ENCODE results near the gene GRIP2.

DNA sequence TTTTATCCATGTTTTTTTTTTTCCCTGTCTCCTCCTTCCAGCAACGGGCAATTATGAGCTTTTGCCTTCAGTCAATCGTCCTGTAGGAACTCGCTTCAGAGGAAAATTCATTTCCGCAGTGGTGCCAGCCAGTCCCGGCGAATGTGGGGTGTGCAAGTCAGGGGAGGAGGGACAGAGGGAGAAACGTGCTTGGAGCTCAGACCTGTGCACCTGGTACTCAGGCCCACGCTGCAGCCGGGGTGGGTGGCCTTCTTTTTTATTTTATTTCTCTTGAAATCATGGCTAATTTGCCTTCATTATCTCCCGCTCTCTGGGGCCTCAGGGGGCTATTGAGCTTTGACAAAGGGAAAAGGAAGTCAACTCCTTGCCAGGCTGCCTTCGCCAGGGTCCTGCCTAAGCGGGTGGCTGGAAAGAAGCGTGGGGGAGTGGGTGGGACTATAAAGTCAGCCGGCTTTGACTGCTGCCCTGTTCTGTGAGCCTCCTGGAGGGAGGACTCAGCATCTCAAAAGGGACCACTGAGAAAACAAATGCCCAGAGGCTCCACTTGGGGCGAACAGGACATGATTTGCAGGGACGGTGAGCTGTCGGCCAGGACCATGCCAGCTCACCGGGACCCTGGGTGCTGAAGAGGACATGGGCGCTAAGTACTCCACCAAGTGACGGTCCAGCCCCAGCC is 5.5 kb downstream of the GRIP2 start:
- TF ChIP-seq, protein P1, sequence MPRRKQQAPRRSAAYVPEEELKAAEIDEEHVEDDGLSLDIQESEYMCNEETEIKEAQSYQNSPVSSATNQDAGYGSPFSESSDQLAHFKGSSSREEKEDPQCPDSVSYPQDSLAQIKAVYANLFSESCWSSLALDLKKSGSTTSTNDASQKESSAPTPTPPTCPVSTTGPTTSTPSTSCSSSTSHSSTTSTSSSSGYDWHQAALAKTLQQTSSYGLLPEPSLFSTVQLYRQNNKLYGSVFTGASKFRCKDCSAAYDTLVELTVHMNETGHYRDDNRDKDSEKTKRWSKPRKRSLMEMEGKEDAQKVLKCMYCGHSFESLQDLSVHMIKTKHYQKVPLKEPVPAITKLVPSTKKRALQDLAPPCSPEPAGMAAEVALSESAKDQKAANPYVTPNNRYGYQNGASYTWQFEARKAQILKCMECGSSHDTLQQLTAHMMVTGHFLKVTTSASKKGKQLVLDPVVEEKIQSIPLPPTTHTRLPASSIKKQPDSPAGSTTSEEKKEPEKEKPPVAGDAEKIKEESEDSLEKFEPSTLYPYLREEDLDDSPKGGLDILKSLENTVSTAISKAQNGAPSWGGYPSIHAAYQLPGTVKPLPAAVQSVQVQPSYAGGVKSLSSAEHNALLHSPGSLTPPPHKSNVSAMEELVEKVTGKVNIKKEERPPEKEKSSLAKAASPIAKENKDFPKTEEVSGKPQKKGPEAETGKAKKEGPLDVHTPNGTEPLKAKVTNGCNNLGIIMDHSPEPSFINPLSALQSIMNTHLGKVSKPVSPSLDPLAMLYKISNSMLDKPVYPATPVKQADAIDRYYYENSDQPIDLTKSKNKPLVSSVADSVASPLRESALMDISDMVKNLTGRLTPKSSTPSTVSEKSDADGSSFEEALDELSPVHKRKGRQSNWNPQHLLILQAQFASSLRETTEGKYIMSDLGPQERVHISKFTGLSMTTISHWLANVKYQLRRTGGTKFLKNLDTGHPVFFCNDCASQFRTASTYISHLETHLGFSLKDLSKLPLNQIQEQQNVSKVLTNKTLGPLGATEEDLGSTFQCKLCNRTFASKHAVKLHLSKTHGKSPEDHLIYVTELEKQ (tag by site-specific recombination; IDR thresholded peaks at IDR 0.05; ENCODE audit: borderline replicate concordance) = no peak
- TF ChIP-seq, protein P2, sequence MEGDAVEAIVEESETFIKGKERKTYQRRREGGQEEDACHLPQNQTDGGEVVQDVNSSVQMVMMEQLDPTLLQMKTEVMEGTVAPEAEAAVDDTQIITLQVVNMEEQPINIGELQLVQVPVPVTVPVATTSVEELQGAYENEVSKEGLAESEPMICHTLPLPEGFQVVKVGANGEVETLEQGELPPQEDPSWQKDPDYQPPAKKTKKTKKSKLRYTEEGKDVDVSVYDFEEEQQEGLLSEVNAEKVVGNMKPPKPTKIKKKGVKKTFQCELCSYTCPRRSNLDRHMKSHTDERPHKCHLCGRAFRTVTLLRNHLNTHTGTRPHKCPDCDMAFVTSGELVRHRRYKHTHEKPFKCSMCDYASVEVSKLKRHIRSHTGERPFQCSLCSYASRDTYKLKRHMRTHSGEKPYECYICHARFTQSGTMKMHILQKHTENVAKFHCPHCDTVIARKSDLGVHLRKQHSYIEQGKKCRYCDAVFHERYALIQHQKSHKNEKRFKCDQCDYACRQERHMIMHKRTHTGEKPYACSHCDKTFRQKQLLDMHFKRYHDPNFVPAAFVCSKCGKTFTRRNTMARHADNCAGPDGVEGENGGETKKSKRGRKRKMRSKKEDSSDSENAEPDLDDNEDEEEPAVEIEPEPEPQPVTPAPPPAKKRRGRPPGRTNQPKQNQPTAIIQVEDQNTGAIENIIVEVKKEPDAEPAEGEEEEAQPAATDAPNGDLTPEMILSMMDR (tag by site-specific recombination; IDR thresholded peaks at IDR 0.05) = no peak
- TF ChIP-seq ZNF785 (tag by site-specific recombination; IDR thresholded peaks at IDR 0.05) (no peak), YY1 (tag by site-specific recombination; IDR thresholded peaks at IDR 0.05) (no peak), EGR2 (tag by site-specific recombination; IDR thresholded peaks at IDR 0.05; ENCODE audit: low read depth) (no peak), KLF9 (tag by site-specific recombination; IDR thresholded peaks at IDR 0.05; ENCODE audit: low read depth) (no peak)
- TF ChIP-seq, protein P3, sequence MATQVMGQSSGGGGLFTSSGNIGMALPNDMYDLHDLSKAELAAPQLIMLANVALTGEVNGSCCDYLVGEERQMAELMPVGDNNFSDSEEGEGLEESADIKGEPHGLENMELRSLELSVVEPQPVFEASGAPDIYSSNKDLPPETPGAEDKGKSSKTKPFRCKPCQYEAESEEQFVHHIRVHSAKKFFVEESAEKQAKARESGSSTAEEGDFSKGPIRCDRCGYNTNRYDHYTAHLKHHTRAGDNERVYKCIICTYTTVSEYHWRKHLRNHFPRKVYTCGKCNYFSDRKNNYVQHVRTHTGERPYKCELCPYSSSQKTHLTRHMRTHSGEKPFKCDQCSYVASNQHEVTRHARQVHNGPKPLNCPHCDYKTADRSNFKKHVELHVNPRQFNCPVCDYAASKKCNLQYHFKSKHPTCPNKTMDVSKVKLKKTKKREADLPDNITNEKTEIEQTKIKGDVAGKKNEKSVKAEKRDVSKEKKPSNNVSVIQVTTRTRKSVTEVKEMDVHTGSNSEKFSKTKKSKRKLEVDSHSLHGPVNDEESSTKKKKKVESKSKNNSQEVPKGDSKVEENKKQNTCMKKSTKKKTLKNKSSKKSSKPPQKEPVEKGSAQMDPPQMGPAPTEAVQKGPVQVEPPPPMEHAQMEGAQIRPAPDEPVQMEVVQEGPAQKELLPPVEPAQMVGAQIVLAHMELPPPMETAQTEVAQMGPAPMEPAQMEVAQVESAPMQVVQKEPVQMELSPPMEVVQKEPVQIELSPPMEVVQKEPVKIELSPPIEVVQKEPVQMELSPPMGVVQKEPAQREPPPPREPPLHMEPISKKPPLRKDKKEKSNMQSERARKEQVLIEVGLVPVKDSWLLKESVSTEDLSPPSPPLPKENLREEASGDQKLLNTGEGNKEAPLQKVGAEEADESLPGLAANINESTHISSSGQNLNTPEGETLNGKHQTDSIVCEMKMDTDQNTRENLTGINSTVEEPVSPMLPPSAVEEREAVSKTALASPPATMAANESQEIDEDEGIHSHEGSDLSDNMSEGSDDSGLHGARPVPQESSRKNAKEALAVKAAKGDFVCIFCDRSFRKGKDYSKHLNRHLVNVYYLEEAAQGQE (tag by site-specific recombination; IDR thresholded peaks at IDR 0.05) = no peak
- TF ChIP-seq, protein P4, sequence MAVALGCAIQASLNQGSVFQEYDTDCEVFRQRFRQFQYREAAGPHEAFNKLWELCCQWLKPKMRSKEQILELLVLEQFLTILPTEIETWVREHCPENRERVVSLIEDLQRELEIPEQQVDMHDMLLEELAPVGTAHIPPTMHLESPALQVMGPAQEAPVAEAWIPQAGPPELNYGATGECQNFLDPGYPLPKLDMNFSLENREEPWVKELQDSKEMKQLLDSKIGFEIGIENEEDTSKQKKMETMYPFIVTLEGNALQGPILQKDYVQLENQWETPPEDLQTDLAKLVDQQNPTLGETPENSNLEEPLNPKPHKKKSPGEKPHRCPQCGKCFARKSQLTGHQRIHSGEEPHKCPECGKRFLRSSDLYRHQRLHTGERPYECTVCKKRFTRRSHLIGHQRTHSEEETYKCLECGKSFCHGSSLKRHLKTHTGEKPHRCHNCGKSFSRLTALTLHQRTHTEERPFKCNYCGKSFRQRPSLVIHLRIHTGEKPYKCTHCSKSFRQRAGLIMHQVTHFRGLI (tag by site-specific recombination; IDR thresholded peaks at IDR 0.05) = no peak
- TF ChIP-seq, protein P5, sequence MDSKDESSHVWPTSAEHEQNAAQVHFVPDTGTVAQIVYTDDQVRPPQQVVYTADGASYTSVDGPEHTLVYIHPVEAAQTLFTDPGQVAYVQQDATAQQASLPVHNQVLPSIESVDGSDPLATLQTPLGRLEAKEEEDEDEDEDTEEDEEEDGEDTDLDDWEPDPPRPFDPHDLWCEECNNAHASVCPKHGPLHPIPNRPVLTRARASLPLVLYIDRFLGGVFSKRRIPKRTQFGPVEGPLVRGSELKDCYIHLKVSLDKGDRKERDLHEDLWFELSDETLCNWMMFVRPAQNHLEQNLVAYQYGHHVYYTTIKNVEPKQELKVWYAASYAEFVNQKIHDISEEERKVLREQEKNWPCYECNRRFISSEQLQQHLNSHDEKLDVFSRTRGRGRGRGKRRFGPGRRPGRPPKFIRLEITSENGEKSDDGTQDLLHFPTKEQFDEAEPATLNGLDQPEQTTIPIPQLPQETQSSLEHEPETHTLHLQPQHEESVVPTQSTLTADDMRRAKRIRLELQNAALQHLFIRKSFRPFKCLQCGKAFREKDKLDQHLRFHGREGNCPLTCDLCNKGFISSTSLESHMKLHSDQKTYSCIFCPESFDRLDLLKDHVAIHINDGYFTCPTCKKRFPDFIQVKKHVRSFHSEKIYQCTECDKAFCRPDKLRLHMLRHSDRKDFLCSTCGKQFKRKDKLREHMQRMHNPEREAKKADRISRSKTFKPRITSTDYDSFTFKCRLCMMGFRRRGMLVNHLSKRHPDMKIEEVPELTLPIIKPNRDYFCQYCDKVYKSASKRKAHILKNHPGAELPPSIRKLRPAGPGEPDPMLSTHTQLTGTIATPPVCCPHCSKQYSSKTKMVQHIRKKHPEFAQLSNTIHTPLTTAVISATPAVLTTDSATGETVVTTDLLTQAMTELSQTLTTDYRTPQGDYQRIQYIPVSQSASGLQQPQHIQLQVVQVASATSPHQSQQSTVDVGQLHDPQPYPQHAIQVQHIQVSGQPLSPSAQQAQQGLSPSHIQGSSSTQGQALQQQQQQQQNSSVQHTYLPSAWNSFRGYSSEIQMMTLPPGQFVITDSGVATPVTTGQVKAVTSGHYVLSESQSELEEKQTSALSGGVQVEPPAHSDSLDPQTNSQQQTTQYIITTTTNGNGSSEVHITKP (tag by site-specific recombination; IDR thresholded peaks at IDR 0.05) = no peak
